GM21825 (cell line): ENCODE results near the gene POLRMT.
"Not testable (repeated sequence)": the region's sequence is repeated elsewhere in the genome, so short reads cannot be mapped to it uniquely, and the experiment has no call there.

ENCODE experiments used
- ATAC-seq: cut with Tn5 transposase; IDR thresholded peaks from one replicate; pipeline ENCODE4 v1.9.1; 2021; ENCODE audit warnings: mild to moderate bottlenecking, moderate library complexity; ENCODE audit not compliant: unreplicated experiment

Gene POLRMT

DNA sequence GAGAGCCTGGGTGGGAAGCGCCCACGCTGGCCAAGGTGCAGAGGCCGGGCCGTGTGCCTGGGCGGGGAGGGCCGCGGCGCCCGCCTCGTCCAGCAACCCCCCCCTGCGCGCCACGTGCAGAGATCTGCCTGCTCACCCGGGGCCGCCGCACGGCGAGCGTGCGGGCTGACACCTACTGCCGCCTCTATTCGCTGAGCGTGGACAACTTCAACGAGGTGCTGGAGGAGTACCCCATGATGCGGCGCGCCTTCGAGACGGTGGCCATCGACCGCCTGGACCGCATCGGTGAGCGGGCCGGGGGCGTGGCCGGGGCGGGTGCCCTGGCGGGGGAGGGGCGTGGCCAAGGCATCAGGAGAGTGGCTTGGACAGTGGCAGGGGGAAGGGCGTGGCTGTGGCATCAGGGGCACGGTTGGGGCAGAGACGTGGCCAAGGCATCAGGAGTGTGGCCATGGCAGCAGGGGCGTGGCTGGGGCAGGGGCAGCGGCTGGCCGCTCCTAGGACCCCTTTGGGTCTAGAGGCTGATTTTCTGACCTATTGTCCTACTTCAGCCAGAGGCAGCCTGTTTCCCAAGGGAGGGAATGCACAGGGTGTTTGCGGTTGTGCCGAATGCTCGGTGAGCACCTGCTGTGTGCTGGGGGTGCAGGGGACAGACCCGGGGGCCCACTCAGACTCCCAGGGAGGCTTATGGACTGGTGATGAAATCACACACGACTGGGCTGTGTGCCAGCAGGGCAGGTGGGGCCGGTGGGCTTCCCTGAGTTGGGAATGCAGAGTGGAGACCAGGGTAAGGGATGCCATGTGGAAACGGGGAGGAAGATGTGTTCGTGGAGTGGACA lies 19.4 kb downstream of the POLRMT start:
- ATAC-seq = no peak

DNA sequence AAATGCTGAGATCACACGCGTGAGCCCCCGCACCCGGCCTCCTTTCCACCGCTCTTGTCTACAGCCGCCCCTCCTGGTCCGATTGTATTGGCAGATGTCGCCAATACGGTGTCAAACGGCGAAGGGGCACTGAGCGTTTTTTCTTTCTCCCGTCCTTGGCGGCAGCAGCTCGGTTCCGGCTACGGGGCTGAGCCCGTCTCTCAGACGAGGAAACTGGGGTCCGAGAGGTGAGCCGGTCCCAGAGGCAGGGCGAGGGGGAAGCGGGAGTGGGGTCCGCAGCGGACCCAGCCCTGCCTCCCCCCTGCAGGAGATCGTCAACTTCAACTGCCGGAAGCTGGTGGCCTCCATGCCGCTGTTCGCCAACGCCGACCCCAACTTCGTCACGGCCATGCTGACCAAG lies 20.4 kb downstream of the POLRMT start:
- ATAC-seq = no peak

DNA sequence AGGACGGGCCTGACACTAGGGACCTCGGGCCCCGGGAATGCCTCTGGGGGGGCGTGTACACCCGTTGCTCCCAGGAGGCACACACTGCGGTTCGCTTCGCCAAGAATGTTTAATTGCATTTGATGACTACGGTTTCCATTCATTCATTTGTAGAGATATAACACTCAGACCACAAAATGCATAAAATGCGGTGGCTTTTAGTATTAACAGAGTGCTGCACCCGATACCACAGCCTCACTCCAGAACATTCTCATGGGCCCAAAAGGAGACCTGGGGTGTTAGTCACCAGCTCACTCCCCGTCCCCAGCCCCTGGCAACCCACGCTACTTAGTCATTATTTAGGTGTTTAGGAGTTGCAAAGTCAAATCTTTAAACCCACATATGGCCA lies 21.9 kb downstream of the POLRMT start:
- no peak for ATAC-seq

DNA sequence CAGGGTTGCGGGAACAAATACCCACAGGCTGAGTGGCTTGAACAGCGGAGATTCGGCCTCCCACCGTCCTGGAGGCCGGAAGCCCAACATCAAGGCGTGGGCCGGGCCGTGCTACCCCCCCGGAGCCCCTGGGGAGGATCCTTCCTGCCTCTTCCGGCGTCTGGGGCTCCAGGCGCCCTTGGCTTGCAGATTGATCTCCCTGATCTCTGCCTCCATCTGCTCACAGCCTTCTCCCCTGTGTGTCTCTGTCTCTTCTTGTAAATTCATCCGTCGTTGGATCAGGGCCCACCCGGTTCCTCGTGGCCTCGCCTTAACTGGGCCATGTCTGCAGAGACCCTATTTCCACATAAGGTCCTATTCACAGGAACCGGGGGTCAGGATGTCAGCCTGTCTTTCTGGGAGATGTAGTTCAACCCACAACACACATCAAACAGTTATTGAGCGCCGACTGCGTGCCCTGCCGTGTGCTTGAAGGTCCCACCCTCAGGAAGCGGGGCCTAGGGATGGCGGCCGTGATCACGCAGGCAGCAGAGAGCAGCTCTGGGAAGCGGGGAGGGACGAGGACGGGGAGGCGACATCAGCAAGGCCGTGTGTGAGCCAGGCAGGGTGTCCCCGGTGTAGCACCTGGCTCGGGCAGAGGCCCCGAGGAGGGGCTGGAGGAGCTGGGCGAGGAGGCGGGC lies 22.4 kb downstream of the POLRMT start:
- ATAC-seq = no peak

DNA sequence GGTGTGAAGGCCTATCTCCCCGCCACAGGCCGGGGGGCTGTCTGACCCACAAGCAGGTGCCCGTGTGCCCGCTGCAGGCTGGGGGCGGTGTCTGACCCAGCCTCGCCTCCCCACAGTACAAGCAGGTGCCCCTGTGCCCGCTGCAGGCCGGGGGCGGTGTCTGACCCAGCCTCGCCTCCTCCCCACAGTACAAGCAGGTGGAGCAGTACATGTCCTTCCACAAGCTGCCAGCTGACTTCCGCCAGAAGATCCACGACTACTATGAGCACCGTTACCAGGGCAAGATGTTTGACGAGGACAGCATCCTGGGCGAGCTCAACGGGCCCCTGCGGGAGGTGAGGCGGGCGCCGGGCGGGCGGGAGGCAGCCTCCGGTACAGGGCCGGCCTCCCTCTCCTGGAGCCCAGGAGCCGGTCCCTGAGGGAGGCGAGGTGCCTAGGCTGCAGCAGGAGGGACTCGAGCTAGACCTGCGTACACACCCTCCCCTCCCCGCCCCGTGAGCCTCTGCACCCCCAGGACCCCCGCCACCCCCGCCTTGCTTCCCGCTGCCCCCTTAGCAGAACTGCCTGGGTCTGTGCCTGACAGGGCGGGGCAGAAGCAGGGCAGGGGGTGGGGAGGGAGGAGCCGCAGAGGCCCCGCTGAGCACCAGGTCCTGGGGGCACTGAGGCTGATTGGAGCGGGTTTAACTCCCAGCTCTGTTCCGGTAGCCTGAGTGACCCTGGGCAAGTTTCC lies 23.1 kb downstream of the POLRMT start:
- no peak for ATAC-seq

DNA sequence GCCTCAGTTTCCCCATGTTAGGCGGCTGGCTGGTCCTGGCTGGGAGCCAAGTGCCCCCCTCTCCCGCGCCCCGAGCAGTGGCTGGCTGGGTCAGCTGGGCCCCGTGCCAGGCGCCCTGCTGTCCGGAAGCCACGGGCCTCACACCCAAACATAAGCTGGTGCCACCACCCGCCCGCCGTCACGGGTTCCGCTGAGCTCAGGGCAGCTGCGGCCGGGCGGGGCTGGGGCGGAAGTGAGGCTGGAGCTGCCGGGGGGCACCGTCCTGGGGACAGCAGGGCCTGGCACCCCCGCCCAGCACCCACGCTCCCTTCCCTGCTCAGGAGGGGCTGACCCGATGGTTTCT lies 24.4 kb downstream of the POLRMT start:
- ATAC-seq = no peak

DNA sequence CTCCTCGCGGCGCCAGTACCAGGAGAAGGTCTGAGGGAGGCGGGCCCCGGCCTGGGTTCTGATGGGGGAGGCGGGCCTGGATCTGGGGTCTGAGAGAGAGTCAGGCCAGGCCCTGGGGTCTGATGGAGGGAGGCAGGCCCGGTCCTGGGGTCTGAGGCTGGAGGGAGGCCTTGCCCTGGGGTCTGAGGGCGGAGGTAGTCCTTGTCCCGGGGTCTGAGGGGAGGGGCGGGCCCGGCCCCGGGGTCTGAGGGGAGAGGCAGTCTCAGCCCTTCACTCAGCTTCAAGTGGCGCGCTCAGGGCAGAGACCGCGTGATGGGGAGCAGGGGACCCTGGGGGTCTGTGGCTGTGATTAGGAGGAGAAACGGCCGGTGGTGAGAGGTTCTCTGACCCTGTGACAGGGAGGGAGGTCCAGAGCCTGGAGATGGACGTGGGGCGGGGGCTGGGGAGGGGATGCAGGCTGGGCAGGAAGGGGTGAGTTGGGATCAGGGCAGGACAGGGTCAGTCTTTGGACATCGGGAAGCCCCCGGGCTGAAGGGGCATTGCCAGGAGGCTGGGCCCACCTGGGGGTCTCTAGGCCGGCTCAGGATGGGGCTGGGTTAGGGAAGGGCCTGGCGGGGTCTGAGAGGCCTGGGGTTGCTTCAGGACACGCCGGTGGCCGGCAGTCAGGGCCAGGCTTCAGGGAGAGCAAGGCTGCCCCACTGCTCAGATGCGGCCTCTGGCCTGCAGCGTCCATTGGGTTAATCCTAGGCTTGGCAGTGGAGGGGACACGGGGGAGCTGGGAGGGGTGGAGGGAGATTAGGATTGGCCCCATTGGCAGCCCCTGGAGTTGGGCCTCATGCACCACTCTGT lies 25.0 kb downstream of the POLRMT start:
- ATAC-seq = no peak

DNA sequence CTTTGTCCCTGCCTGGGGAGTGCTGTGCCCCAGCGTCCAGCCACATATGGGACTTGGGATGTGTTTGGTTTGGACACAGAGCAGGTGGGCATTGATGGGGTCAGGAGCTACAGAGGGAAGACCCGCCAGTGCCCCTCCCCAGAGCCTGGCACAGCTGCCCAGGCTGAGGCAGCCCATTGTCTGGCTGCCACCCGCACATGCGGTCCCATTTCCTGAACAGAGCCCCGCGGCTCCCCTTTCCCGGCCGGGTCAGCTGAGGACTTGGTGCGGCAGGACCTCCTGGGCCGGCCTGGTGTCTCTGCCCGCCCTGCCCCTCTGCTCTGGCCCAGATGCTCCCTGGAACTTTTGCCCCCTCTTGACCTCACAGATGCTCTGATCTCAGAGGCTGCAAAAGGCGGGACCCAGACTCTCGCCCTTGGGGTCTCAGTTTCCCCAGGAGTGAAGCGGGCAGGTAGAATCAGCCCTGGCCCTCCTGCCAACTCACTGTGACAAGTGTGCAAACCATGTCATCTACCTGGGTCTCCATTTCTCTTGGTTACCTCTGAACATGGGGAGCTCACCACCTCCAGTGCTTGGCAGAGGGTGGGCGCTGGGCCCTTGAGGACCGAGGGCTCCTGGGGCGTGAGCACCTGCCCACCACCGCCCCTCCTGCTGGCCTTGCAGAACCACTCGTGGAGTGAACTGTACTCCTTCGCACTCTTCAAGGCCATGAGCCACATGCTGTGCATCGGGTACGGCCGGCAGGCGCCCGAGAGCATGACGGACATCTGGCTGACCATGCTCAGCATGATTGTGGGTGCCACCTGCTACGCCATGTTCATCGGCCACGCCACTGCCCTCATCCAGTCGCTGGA lies 25.8 kb downstream of the POLRMT start:
- no peak for ATAC-seq

DNA sequence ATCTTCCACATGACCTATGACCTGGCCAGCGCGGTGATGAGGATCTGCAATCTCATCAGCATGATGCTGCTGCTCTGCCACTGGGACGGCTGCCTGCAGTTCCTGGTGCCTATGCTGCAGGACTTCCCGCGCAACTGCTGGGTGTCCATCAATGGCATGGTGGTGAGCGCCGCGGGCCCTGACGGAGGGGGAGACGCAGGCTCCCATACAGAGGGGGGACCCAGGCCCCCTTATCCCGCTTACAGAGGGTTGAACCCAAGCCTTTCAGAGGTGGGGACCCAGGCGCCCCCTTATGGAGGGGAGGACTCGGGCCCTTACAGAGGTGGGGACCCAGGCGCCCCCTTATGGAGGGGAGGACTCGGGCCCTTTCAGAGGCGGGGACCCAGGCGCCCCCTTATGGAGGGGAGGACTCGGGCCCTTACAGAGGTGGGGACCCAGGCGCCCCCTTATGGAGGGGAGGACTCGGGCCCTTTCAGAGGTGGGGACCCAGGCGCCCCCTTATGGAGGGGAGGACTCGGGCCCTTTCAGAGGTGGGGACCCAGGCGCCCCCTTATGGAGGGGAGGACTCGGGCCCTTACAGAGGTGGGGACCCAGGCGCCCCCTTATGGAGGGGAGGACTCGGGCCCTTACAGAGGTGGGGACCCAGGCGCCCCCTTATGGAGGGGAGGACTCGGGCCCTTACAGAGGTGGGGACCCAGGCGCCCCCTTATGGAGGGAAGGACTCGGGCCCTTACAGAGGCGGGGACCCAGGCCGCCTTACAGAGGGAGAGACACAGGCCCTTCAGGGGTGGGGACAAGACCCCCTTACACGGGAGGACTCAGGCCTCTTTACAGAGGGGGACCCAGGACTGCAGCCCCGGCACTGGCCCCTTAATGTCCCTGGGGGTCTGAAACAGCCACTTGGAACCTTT lies 28.0 kb downstream of the POLRMT start:
- ATAC-seq = not testable (repeated sequence)

DNA sequence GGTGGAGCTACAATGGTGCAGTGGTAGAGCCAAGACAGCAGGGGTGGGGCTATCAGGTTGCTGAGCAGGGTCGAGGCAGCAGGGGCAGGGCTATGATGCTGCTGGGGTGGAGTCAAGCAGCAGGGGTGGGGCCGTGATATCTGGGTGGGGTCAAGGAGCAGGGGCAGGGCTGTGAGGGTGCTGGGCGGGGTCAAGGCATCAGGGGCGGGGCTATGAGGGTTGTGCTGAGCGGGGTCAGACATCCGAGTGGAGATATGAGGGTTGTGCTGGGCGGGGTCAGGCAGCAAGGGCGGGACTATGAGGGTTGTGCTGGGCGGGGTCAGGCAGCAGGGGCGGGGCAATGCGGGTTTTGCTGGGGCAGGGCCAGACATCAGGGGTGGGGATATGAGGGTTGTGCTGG lies 29.0 kb downstream of the POLRMT start:
- no peak for ATAC-seq

DNA sequence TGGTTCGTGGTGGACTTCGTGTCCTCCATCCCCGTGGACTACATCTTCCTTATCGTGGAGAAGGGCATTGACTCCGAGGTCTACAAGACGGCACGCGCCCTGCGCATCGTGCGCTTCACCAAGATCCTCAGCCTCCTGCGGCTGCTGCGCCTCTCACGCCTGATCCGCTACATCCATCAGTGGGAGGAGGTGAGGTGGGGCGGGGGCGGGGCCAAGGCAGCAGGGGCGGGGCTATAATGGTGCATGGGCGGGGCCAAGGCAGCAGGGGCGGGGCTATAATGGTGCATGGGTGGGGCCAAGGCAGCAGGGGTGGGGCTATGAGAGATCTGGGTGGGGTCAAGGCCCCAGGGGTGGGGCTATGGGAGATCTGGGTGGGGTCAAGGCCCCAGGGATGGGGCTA lies 29.6 kb downstream of the POLRMT start:
- ATAC-seq = not testable (repeated sequence)

DNA sequence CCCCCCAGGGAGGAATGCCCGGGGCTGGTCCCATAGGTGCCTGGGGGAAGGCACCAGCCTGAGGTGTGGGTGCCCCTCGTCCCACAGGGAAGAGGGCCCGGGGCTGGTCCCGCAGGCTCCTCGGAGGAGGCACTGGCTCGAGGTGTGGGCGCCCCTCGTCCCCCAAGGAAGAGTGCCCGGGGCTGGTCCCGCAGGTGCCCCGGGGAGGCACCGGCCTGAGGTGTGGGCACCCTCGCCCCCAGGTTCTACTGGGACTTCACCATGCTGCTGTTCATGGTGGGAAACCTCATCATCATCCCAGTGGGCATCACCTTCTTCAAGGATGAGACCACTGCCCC lies 30.1 kb downstream of the POLRMT start:
- not testable (repeated sequence) for ATAC-seq

DNA sequence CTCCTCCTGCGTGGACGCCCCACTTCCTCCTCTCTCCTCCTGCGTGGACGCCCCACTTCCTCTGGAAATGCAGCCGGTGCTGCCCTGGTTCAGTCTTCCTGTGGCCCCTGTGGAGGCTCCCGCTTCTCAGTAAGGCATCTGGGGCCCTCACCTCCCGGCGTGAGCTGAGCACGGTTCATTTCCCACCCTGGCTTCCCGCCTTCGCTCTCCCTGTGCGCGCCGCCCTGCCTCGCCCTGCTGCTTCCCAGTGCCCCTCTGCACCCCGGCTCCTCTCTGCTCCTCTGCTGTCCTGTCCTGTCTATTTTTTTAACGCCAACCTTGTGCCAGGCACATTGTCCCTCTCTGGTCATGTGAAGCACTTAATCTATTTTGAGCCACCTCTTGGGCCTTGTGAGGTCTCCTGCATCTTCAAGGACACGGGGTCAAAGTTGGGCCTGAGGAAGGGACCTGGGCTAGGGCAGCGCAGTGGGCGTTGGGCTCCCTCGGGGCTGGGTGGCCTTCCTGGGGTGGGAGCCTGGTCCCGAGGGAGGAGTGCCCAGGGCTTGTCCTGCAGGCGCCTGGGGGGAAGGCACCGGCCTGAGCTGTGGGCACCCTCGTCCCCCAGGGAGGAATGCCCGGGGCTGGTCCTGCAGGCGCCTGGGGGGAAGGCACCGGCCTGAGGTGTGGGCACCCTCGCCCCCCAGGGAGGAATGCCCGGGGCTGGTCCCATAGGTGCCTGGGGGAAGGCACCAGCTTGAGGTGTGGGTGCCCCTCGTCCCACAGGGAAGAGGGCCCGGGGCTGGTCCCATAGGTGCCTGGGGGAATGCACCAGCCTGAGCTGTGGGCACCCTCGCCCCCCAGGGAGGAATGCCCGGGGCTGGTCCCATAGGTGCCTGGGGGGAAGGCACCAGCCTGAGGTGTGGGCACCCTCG lies 30.7 kb downstream of the POLRMT start:
- ATAC-seq = no peak

DNA sequence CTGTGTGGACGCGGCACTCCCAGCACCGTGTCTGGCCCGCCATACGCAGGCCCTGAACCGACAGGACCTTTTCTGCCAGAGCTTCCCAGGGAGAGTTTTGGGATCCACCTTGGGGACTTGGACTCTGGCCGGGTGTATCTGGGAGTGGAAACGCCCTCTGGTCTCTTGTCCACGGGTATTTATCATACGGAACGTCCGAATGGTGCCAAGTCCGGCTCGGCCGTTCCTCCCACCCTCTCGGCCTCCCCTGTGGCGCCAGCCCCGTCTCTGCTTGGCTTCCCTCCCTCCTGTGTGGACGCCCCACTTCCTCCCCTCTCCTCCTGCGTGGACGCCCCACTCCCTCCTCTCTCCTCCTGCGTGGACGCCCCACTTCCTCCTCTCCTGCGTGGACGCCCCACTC lies 31.5 kb downstream of the POLRMT start:
- no peak for ATAC-seq

DNA sequence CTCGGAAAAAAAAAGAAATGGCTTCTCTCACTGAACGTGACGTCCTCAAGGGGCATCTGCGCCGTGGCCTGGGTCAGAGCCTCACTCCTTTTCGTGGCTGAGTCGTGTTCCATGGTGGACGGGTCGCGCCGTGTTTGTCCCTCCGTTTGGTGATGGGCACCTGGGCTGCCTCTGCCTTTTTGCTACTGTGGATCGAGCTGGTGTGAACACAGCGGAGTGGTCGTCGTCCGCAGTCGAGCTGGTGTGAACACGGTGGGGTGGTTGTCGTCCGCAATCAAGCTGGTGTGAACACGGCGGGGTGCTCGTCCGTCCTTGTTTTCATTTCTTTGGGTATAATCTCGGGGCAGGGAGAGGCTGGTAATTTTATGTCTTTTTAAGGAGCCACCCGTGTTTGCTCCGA lies 32.0 kb downstream of the POLRMT start:
- ATAC-seq = no peak

DNA sequence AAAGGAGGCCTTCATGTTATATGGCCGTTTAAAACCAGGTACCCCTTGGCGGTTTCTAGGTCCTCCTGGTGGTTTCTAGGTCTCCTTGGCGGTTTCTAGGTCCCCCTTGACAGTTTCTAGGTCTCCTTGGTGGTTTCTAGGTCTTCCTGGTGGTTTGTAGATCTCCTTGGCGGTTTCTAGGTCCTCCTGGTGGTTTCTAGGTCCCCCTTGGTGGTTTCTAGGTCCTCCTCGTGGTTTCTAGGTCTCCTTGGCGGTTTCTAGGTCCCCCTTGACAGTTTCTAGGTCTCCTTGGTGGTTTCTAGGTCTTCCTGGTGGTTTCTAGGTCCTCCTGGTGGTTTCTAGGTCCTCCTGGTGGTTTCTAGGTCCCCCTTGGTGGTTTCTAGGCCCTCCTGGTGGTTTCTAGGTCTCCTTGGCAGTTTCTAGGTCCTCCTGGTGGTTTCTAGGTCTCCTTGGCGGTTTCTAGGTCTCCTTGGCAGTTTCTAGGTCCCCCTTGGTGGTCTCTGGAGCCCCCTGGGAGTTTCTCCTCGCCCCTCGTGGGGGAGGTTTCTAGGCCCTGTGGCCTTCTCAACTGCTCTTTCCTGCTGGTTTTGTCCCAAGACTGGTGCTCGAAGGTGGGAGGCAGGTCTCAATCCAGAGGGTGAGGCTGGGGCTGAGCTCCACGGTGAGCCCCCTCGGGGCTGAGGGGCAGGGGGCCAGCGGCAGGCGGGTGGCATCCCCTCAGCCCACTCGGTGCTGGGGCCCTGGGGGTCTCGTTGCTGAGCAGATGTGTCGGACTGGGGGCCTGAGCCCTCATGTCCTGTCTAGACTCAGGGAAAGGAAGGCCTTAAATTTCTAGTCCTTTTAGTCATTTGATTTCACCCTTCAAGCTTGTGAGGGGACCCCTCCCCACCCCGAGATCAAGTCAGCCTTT lies 35.7 kb downstream of the POLRMT start:
- ATAC-seq = no peak

DNA sequence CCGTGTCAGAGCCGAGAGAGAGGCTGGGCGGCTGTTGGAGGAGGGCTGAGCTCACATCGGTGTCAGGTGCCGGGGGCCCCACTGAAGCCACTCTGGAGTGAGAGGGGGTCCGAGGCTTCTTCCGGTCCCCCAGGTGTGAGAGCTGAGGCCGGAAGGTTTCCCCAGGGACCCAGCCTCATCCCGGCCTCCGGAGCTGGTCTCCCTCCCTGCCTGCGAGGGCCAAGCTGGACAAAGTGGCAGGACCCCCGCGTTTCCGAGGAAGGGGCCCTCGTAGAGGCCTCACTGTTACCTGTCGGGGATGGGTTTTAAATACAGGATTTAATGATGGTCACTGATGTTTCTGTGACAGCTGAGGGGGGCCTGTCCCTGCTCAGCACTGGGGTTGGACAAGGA lies 37.1 kb downstream of the POLRMT start:
- ATAC-seq = no peak
